Panc1 (cell line): ENCODE data around the gene DPP8. TPM values are rescaled to one million over a fixed set of nuclear protein-coding genes. Genes with fewer than 3 reads are reported as not detected.

ENCODE experiments used
- ATAC-seq: fragments of 200-7000 bp; cut with Tn5 transposase; 2 replicates; pipeline ENCODE4 v1.9.1; 2020; ENCODE audit warnings: mild to moderate bottlenecking, moderate library complexity
- BruUV-seq: library from RNA; stranded (reverse); fragments of 400-500 nt; replicated peaks from 2 replicates; lab custom pipeline; 2021; lab: Mats Ljungman, UMichigan
- CTCF ChIA-PET: fragments of 300-600 bp; sonication (Branson Sonifier 250); formaldehyde crosslinking; loops from one replicate; lab custom pipeline; 2022; ENCODE audit warnings: antibody characterized with exemption; lab: Charles Lee
- POLR2A ChIA-PET: fragments of 300-600 bp; sonication (Branson Sonifier 250); formaldehyde crosslinking; loops from one replicate; lab custom pipeline; 2022; ENCODE audit warnings: antibody characterized with exemption; lab: Charles Lee
- DNase-seq: peaks from one replicate; pipeline ENCODE4 v3.0.0-alpha.2; 2010; ENCODE audit warnings: low read depth, low spot score
- H3K27ac ChIP-seq: 2 replicates; pipeline ENCODE4 v1.5.1; 2011; ENCODE audit warnings: mild to moderate bottlenecking, low read length, inconsistent platforms
- H3K27me3 ChIP-seq: fragments of 200-500 bp; sonication (Bioruptor generic); 2 replicates; pipeline ENCODE4 v1.6.0; 2014; ENCODE audit warnings: low read length, inconsistent platforms; ENCODE audit not compliant: control insufficient read depth, insufficient read depth
- H3K36me3 ChIP-seq: fragments of 200-500 bp; sonication (Bioruptor generic); 2 replicates; pipeline ENCODE4 v1.5.1; 2014; ENCODE audit warnings: inconsistent platforms, mild to moderate bottlenecking, low read length, moderate library complexity; ENCODE audit not compliant: control insufficient read depth, insufficient read depth
- H3K4me1 ChIP-seq: 2 replicates; pipeline ENCODE4 v1.5.1; 2011; ENCODE audit warnings: inconsistent platforms, mild to moderate bottlenecking, low read length, moderate library complexity; ENCODE audit not compliant: control insufficient read depth, insufficient read depth
- H3K4me3 ChIP-seq, 2 experiments: 2 replicates each; pipeline ENCODE4 v1.5.1; 2011 to 2012; ENCODE audit warnings: low read depth in 2 of 2, low read length in 2 of 2, mild to moderate bottlenecking in 2 of 2, inconsistent platforms in 1 of 2, moderate library complexity in 1 of 2
- H3K9me3 ChIP-seq: fragments of 200-500 bp; sonication (Bioruptor generic); 2 replicates; pipeline ENCODE4 v1.5.1; 2014; ENCODE audit warnings: low read depth, mild to moderate bottlenecking, inconsistent platforms, low read length, moderate library complexity; ENCODE audit not compliant: control insufficient read depth, insufficient read depth
- POLR2AphosphoS5 ChIP-seq: IDR thresholded peaks from 2 replicates; pipeline ENCODE4 v1.6.1; 2012; ENCODE audit warnings: mild to moderate bottlenecking, low read depth, low read length, moderate library complexity
- SIN3A ChIP-seq: IDR thresholded peaks from 2 replicates; pipeline ENCODE4 v1.6.1; 2012; ENCODE audit warnings: low read depth, mild to moderate bottlenecking, low read length, moderate library complexity, borderline replicate concordance; ENCODE audit not compliant: insufficient read depth
- TCF7L2 ChIP-seq: IDR thresholded peaks from 2 replicates; pipeline ENCODE4 v1.6.1; 2011; ENCODE audit warnings: mild to moderate bottlenecking, low read depth, low read length, inconsistent platforms
- in situ Hi-C: cut with HindIII; loops from 2 replicates; pipeline ENCODE4 v1.10.0; 2016; ENCODE audit warnings: low sequenced_read_pairs, low pct_unique_long_range_greater_than_20kb
- intact Hi-C: fragments of 100-400 bp; cut with micrococcal nuclease; formaldehyde crosslinking; loops from one replicate; pipeline ENCODE4 v1.10.0; 2022; ENCODE audit not compliant: unreplicated experiment
- total RNA-seq: library from RNA; stranded (reverse); gene quantifications from one replicate; pipeline ENCODE4 v1.2.1, GENCODE V29; 2021; ENCODE audit not compliant: unreplicated experiment
- TF ChIP-seq, protein P1 (sequence below), 2 experiments: IDR thresholded peaks; 2 replicates each; pipeline ENCODE4 v1.6.1; 2011 to 2012; ENCODE audit warnings: low read depth in 2 of 2, control low read depth in 1 of 2, low read length in 1 of 2, mild to moderate bottlenecking in 1 of 2, moderate library complexity in 1 of 2; ENCODE audit not compliant: insufficient read depth in 1 of 2
- TF ChIP-seq, protein P2 (sequence below): fragments of 450-650 bp; IDR thresholded peaks from 2 replicates; pipeline ENCODE4 v1.5.1; 2017; ENCODE audit warnings: mild to moderate bottlenecking

Gene DPP8
- total RNA-seq, 1 experiment from 2014 or later, result 36.2 TPM

DNA sequence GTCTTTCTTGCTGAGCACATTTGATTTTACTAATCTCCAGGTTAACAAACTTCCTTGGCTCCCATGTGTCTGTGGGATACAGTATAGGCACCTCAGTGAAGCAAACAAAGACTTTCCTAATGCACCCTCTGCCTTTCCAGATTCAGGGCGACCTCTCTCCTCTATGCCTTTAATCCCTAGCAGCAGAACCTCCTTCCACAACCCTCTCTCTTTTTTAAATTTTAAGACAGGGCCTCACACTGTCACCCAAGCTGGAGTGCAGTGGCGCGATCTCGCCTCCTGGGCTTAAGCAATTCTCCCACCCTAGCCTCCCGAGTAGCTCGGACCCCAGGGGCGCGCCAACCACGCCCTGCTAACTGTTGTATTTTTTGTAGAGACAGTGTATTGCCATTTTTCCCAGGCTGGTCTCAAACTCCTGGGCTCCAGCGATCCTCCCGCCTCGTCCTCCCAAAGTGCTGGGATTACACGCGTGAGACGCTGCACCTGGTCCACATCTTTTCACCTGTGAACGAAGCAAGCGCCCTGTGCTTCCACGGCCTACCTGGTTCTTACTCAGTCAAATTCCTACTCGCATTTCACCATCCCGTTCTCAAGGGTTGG lies 11.1 kb upstream of the DPP8 start:
- no peak for TF ChIP-seq POLR2AphosphoS5
- no peak for TF ChIP-seq TCF7L2
- TF ChIP-seq SIN3A, result no peak
- no peak for DNase-seq
- Histone ChIP-seq H3K9me3 (no peaks in the 10 kb centered on the region), H3K4me3 (no peak overlapping the region), H3K36me3 (no peaks in the 10 kb centered on the region), H3K27me3 (no peaks in the 10 kb centered on the region), H3K4me1 (peaks cover 18% of the 10 kb centered on the region), H3K27ac (no peak overlapping the region)
- CTCF ChIA-PET, result interaction anchor here (0.6 to 0.8 kb wide), 2 partner anchors 10 to 20 kb away, joined by 3 to 4 read pairs; no protein-coding TSS in a partner anchor
- ATAC-seq, result no peak
- in situ Hi-C loops (no loop called here), intact Hi-C loops (no loop called here)
- no TSS peak for BruUV-seq
- POLR2A ChIA-PET, result no interaction called here

DNA sequence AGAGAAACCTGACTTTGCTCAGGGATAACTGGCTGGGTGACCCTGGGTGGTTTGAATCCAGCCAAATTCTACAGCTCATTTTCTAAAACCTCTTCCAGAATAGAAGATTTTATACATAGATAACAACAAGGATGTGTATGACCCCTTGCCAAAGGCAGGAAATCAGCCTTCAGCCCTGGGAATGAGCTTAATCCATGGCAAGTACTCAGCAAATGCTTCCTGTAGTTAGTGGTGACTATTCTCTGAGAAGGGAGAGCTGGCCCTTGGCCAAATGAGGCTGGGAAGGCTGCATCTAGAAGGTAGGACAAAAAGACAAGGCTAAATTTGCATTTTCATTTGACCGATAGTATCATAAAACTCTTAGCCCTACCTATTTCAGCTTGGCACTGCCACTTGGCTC lies 8.1 kb upstream of the DPP8 start:
- no peaks in the 10 kb centered on the region for H3K4me1 ChIP-seq
- H3K36me3 ChIP-seq, result no peaks in the 10 kb centered on the region
- no peaks in the 10 kb centered on the region for H3K9me3 ChIP-seq
- BruUV-seq, result no TSS peak
- in situ Hi-C loops, result no loop called here
- intact Hi-C loops, result no loop called here
- H3K27ac ChIP-seq, result no peak overlapping the region
- CTCF ChIA-PET, result no interaction called here
- H3K4me3 ChIP-seq, result no peak overlapping the region
- no peak for ATAC-seq
- H3K27me3 ChIP-seq, result no peaks in the 10 kb centered on the region
- POLR2A ChIA-PET, result no interaction called here
- no peak for DNase-seq
- no peak for TF ChIP-seq POLR2AphosphoS5
- TF ChIP-seq TCF7L2, result no peak
- TF ChIP-seq, protein P1, sequence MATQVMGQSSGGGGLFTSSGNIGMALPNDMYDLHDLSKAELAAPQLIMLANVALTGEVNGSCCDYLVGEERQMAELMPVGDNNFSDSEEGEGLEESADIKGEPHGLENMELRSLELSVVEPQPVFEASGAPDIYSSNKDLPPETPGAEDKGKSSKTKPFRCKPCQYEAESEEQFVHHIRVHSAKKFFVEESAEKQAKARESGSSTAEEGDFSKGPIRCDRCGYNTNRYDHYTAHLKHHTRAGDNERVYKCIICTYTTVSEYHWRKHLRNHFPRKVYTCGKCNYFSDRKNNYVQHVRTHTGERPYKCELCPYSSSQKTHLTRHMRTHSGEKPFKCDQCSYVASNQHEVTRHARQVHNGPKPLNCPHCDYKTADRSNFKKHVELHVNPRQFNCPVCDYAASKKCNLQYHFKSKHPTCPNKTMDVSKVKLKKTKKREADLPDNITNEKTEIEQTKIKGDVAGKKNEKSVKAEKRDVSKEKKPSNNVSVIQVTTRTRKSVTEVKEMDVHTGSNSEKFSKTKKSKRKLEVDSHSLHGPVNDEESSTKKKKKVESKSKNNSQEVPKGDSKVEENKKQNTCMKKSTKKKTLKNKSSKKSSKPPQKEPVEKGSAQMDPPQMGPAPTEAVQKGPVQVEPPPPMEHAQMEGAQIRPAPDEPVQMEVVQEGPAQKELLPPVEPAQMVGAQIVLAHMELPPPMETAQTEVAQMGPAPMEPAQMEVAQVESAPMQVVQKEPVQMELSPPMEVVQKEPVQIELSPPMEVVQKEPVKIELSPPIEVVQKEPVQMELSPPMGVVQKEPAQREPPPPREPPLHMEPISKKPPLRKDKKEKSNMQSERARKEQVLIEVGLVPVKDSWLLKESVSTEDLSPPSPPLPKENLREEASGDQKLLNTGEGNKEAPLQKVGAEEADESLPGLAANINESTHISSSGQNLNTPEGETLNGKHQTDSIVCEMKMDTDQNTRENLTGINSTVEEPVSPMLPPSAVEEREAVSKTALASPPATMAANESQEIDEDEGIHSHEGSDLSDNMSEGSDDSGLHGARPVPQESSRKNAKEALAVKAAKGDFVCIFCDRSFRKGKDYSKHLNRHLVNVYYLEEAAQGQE (IDR thresholded peaks at IDR 0.05; ENCODE audit: insufficient read depth in 1 of 2, low read depth in 2 of 2, low read length in 1 of 2), result no peak
- TF ChIP-seq, protein P2, sequence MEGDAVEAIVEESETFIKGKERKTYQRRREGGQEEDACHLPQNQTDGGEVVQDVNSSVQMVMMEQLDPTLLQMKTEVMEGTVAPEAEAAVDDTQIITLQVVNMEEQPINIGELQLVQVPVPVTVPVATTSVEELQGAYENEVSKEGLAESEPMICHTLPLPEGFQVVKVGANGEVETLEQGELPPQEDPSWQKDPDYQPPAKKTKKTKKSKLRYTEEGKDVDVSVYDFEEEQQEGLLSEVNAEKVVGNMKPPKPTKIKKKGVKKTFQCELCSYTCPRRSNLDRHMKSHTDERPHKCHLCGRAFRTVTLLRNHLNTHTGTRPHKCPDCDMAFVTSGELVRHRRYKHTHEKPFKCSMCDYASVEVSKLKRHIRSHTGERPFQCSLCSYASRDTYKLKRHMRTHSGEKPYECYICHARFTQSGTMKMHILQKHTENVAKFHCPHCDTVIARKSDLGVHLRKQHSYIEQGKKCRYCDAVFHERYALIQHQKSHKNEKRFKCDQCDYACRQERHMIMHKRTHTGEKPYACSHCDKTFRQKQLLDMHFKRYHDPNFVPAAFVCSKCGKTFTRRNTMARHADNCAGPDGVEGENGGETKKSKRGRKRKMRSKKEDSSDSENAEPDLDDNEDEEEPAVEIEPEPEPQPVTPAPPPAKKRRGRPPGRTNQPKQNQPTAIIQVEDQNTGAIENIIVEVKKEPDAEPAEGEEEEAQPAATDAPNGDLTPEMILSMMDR, result no peak

DNA sequence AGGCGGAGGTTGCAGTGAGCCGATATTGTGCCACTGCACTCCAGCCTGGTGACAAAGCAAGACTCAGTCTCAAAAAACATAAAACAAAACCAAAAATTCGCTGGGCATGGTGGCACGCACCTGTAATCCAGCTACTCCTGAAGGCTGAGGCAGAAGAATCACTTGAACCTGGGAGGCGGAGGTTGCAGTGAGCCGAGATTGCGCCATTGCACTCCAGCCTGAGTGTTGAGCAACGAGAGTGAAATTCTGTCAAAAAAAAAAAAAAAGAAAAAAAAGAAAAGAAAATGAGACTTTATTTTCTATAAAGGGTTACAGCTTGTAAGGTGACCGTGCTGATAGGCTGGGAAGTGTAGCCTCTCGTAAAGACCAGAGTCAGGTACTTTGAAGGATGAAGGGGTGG lies 6.7 kb upstream of the DPP8 start:
- TF ChIP-seq, protein P1 (IDR thresholded peaks at IDR 0.05; ENCODE audit: insufficient read depth in 1 of 2, low read depth in 2 of 2, low read length in 1 of 2), result no peak
- TF ChIP-seq, protein P2, result no peak
- no peak for TF ChIP-seq POLR2AphosphoS5
- no peak for TF ChIP-seq SIN3A
- no peak for TF ChIP-seq TCF7L2
- Histone ChIP-seq H3K4me3 (no peak overlapping the region), H3K4me1 (no peaks in the 10 kb centered on the region), H3K36me3 (no peaks in the 10 kb centered on the region), H3K9me3 (no peaks in the 10 kb centered on the region), H3K27ac (no peak overlapping the region), H3K27me3 (no peaks in the 10 kb centered on the region)
- no peak for DNase-seq
- no TSS peak for BruUV-seq
- POLR2A ChIA-PET, result interaction anchor here (0.7 kb wide), 1 partner anchor 8 kb away, joined by 6 read pairs; no protein-coding TSS in a partner anchor
- intact Hi-C loops, result no loop called here
- no peak for ATAC-seq
- in situ Hi-C loops, result no loop called here
- CTCF ChIA-PET, result no interaction called here
